K562 (cell line): ENCODE measurements around the gene TLE3. TPM values are rescaled to one million over a fixed set of nuclear protein-coding genes. Genes with fewer than 3 reads are reported as not detected.

Source experiments
- ATAC-seq: fragments of 200-7000 bp; cut with Tn5 transposase; 3 replicates; pipeline ENCODE4 v1.9.1; 2020; ENCODE audit warnings: moderate library complexity
- BruUV-seq: library from RNA; stranded (reverse); fragments of 400-500 nt; replicated peaks from 2 replicates; lab custom pipeline; 2021; lab: Mats Ljungman, UMichigan
- CTCF ChIA-PET: fragments of 300-600 bp; formaldehyde crosslinking; extraction: SDS; loops from one replicate; lab custom pipeline; 2021; ENCODE audit warnings: low intra/inter-chr PET ratio; lab: Yijun Ruan, JAX
- POLR2A ChIA-PET: fragments of 300-600, 350-650 bp; sonication (Branson Sonifier 250); formaldehyde crosslinking; extraction: SDS; loops from one replicate; lab custom pipeline; 2021; ENCODE audit warnings: antibody characterized with exemption, inconsistent platforms; lab: Yijun Ruan, JAX
- DNase-seq, 4 experiments: peaks; one replicate each; pipeline versions ENCODE4 v3.0.0 to v3.0.0-alpha.2; 2011 to 2018; ENCODE audit warnings: low spot score in 3 of 4, mixed read lengths in 3 of 4; ENCODE audit errors: extremely low read depth in 1 of 4
- FAIRE-seq: peaks from 2 replicates; lab custom pipeline; 2011; peaks lifted over from hg19 to GRCh38; lab: Jason Lieb, UNC
- H2AFZ ChIP-seq: 2 replicates; pipeline ENCODE4 v1.6.0; 2011; ENCODE audit warnings: low read depth, low read length, control low read depth, inconsistent platforms
- H3K27ac ChIP-seq: fragments of 200-600 bp; 3 replicates; pipeline ENCODE4 v1.8.0; 2011; ENCODE audit warnings: low read depth, mild to moderate bottlenecking, control low read depth, inconsistent platforms, low read length, moderate library complexity, mixed read lengths; ENCODE audit errors: extremely low read depth
- H3K27me3 ChIP-seq, 2 experiments: fragments of 300-600 bp in 1 of 2; 2 replicates in 1 of 2; 3 replicates in 1 of 2; pipeline versions ENCODE4 v1.6.0 to v1.8.0; 2011; ENCODE audit warnings: inconsistent platforms in 2 of 2, low read length in 2 of 2, mild to moderate bottlenecking in 1 of 2, mixed read lengths in 1 of 2, moderate library complexity in 1 of 2; ENCODE audit not compliant: control insufficient read depth in 2 of 2, insufficient read depth in 2 of 2
- H3K36me3 ChIP-seq: fragments of 300-600 bp; 3 replicates; pipeline ENCODE4 v1.8.0; 2011; ENCODE audit warnings: mild to moderate bottlenecking, low read length, inconsistent platforms; ENCODE audit not compliant: control insufficient read depth, insufficient read depth
- H3K4me1 ChIP-seq, 2 experiments: fragments of 200-600 bp in 1 of 2; replicated peaks in 1 of 2; 2 replicates in 1 of 2; 3 replicates in 1 of 2; pipeline versions ENCODE4 v1.5.1 to v1.8.0; 2011; ENCODE audit warnings: inconsistent platforms in 2 of 2, low read length in 2 of 2, mild to moderate bottlenecking in 1 of 2, mixed read lengths in 1 of 2, moderate library complexity in 1 of 2; ENCODE audit not compliant: control insufficient read depth in 2 of 2, insufficient read depth in 2 of 2
- H3K4me2 ChIP-seq: 2 replicates; pipeline ENCODE4 v1.6.1; 2011; ENCODE audit warnings: low read length, control low read depth, inconsistent platforms, mixed read lengths; ENCODE audit not compliant: insufficient read depth
- H3K4me3 ChIP-seq: fragments of 200-600 bp; sonication (generic), shearing (Covaris generic); 2 replicates; pipeline ENCODE4 v1.5.1; 2016; ENCODE audit warnings: control low read depth, inconsistent platforms
- H3K79me2 ChIP-seq: fragments of 200-600 bp; 3 replicates; pipeline ENCODE4 v1.8.0; 2011; ENCODE audit warnings: low read length, inconsistent platforms; ENCODE audit not compliant: control insufficient read depth, insufficient read depth
- H3K9ac ChIP-seq, 2 experiments: 2 replicates each; pipeline versions ENCODE4 v1.6.0 to v1.6.1; 2011; ENCODE audit warnings: low read depth in 2 of 2, low read length in 2 of 2, control low read depth in 1 of 2, inconsistent platforms in 1 of 2, mild to moderate bottlenecking in 1 of 2, mixed read lengths in 1 of 2; ENCODE audit not compliant: insufficient read depth in 1 of 2
- H3K9me1 ChIP-seq: one replicate; pipeline ENCODE4 v1.6.0; 2011; ENCODE audit warnings: inconsistent platforms, mild to moderate bottlenecking, low read length, moderate library complexity; ENCODE audit not compliant: control insufficient read depth, insufficient read depth
- H3K9me3 ChIP-seq: replicated peaks from 2 replicates; pipeline ENCODE4 v1.5.1; 2011; ENCODE audit warnings: low read depth, low read length, inconsistent platforms; ENCODE audit not compliant: control insufficient read depth, insufficient read depth
- H4K20me1 ChIP-seq: replicated peaks from 2 replicates; pipeline ENCODE4 v1.6.1; 2011; ENCODE audit warnings: low read length, inconsistent platforms, mixed read lengths; ENCODE audit not compliant: control insufficient read depth, insufficient read depth
- BRF1 ChIP-seq: IDR thresholded peaks from 3 replicates; pipeline ENCODE4 v1.6.1; 2011; ENCODE audit warnings: borderline replicate concordance, mild to moderate bottlenecking; ENCODE audit not compliant: insufficient read length; ENCODE audit errors: extremely low read depth
- POLR2AphosphoS2 ChIP-seq: IDR thresholded peaks from 2 replicates; pipeline ENCODE4 v1.6.1; 2012; ENCODE audit warnings: low read length, improper control_type of control experiment
- PREB ChIP-seq: sonication (generic); formaldehyde crosslinking; IDR thresholded peaks from 2 replicates; pipeline ENCODE4 v1.8.1; 2023; ENCODE audit warnings: mild to moderate bottlenecking, missing genetic modification reagents
- TCF7L2 ChIP-seq: fragments of 150-350 bp; IDR thresholded peaks from 2 replicates; pipeline ENCODE4 v1.6.1; 2016; ENCODE audit warnings: low read depth, mild to moderate bottlenecking, low read length, moderate library complexity
- WHSC1 ChIP-seq: IDR thresholded peaks from one replicate; pipeline ENCODE4 v1.6.1; 2012; ENCODE audit warnings: low read length, control low read depth, inconsistent platforms
- ZBTB5 ChIP-seq: fragments of 450-650 bp; IDR thresholded peaks from 2 replicates; pipeline ENCODE4 v1.6.1; 2017; ENCODE audit warnings: antibody characterized with exemption
- ZFX ChIP-seq: sonication (generic); formaldehyde crosslinking; IDR thresholded peaks from 2 replicates; pipeline ENCODE4 v1.8.0; 2022; ENCODE audit warnings: mild to moderate bottlenecking, missing genetic modification reagents, moderate library complexity
- ZSCAN32 ChIP-seq: fragments of 450-650 bp; formaldehyde crosslinking; IDR thresholded peaks from 2 replicates; pipeline ENCODE4 v1.4.0; 2020; ENCODE audit warnings: mild to moderate bottlenecking, moderate library complexity
- WGBS: fragments of 100-300 bp; shearing (Covaris generic); methylation state at CpG from one replicate; pipeline ENCODE4 v1.1.6; 2016; ENCODE audit warnings: low coverage, mixed read lengths; ENCODE audit not compliant: insufficient coverage; ENCODE audit errors: missing lambda C conversion rate; 5-methylcytosine and 5-hydroxymethylcytosine counted together
- in situ Hi-C: fragments of 300-500 bp; cut with MboI; formaldehyde crosslinking; loops from 4 replicates; pipeline ENCODE4 v1.15.0; 2018; ENCODE audit warnings: inconsistent platforms, mixed read lengths
- intact Hi-C: fragments of 100-400 bp; cut with micrococcal nuclease; formaldehyde crosslinking; loops from 2 replicates; pipeline ENCODE4 v1.14.2; 2022
- polyA plus RNA-seq, 8 experiments: library from polyadenylated mRNA; depleted of rRNA in 4 of 8; stranded (reverse) in 5 of 8; unstranded in 3 of 8; fragments of >200 nt; fragmentation: Nextera tagmentation in 2 of 8; fragmentation: Illumina TruSeq in 1 of 8; extraction: Ambion mirVana in 2 of 8; extraction: Trizol in 1 of 8; gene quantifications; 2 replicates each; pipeline versions ENCODE4 v1.2.1 to v1.2.3, GENCODE V29; 2011 to 2014; ENCODE audit warnings: inconsistent platforms in 1 of 8, missing spikeins in 1 of 8
- total RNA-seq, 7 experiments: library from RNA; depleted of rRNA in 6 of 7; stranded (reverse); fragments of >200 nt in 6 of 7; fragmentation: Illumina TruSeq in 2 of 7; extraction: Trizol in 2 of 7; gene quantifications; 2 replicates each; pipeline versions ENCODE4 v1.2.1 to v1.2.3, GENCODE V29; 2011 to 2021; ENCODE audit warnings: low replicate concordance in 1 of 7
- TF ChIP-seq, protein P1 (sequence below): fragments of 250-450 bp; sonication (Bioruptor Pico); IDR thresholded peaks from 2 replicates; pipeline ENCODE4 v1.4.0; 2020

Gene TLE3
- total and polyA plus RNA-seq, 9 of the 15 experiments (the other 6 are each of a cell fraction or from before 2014, with no cell fraction given): 1.5 to 84.2 (median 14.1) TPM

- Histone ChIP-seq H3K36me3 (no peaks in the 10 kb centered on the region), H3K9me1 (no peaks in the 10 kb centered on the region), H3K4me3 (no peak overlapping the region), H3K4me1 (no peaks in the 10 kb centered on the region; a peak in 1 of 5 replicates), H3K9ac (no peak overlapping the region), H4K20me1 (no peaks in the 10 kb centered on the region; the same call in 1 of the 2 replicates), H3K27ac (no peak overlapping the region), H3K9me3 (peaks cover 4% of the 10 kb centered on the region; the same call in 1 of the 2 replicates), H3K27me3 (peaks cover 15 to 49% of the 10 kb centered on the region in 2 experiments), H3K4me2 (no peak overlapping the region)
- no peak for ATAC-seq
- intact Hi-C loops (no loop called here), in situ Hi-C loops (no loop called here)
- BruUV-seq: no TSS peak
- no peak for FAIRE-seq
- TF ChIP-seq ZFX (CRISPR knock-in tag) (no peak), TCF7L2 (no peak), BRF1 (no peak), ZBTB5 (no peak), WHSC1 (no peak), ZSCAN32 (no peak), POLR2AphosphoS2 (no peak), PREB (CRISPR knock-in tag) (no peak)
- TF ChIP-seq, protein P1, sequence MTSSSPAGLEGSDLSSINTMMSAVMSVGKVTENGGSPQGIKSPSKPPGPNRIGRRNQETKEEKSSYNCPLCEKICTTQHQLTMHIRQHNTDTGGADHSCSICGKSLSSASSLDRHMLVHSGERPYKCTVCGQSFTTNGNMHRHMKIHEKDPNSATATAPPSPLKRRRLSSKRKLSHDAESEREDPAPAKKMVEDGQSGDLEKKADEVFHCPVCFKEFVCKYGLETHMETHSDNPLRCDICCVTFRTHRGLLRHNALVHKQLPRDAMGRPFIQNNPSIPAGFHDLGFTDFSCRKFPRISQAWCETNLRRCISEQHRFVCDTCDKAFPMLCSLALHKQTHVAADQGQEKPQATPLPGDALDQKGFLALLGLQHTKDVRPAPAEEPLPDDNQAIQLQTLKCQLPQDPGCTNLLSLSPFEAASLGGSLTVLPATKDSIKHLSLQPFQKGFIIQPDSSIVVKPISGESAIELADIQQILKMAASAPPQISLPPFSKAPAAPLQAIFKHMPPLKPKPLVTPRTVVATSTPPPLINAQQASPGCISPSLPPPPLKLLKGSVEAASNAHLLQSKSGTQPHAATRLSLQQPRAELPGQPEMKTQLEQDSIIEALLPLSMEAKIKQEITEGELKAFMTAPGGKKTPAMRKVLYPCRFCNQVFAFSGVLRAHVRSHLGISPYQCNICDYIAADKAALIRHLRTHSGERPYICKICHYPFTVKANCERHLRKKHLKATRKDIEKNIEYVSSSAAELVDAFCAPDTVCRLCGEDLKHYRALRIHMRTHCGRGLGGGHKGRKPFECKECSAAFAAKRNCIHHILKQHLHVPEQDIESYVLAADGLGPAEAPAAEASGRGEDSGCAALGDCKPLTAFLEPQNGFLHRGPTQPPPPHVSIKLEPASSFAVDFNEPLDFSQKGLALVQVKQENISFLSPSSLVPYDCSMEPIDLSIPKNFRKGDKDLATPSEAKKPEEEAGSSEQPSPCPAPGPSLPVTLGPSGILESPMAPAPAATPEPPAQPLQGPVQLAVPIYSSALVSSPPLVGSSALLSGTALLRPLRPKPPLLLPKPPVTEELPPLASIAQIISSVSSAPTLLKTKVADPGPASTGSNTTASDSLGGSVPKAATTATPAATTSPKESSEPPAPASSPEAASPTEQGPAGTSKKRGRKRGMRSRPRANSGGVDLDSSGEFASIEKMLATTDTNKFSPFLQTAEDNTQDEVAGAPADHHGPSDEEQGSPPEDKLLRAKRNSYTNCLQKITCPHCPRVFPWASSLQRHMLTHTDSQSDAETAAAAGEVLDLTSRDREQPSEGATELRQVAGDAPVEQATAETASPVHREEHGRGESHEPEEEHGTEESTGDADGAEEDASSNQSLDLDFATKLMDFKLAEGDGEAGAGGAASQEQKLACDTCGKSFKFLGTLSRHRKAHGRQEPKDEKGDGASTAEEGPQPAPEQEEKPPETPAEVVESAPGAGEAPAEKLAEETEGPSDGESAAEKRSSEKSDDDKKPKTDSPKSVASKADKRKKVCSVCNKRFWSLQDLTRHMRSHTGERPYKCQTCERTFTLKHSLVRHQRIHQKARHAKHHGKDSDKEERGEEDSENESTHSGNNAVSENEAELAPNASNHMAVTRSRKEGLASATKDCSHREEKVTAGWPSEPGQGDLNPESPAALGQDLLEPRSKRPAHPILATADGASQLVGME (CRISPR knock-in tag): no peak
- TF ChIP-seq, all 486 proteins: peak for 0
- CTCF ChIA-PET: no interaction called here
- H2AFZ ChIP-seq: no peak overlapping the region
- 2% methylated on average over 4 of the region's 4 CpGs for WGBS
- POLR2A ChIA-PET: interaction anchor here (0.7 to 1.0 kb wide), 3 partner anchors 11 to 29 kb away, joined by 3 to 4 read pairs (median 4); no protein-coding TSS in a partner anchor
- no peak for DNase-seq
- no peaks in the 10 kb centered on the region for H3K79me2 ChIP-seq
Measured at GRCh38 chr15:70132139-70132538, 34.4 kb upstream of the TLE3 start.
